IMR-90 (cell line): ENCODE results near the gene ZSCAN5B. TPM values are rescaled to one million over a fixed set of nuclear protein-coding genes. Genes with fewer than 3 reads are reported as not detected.

ENCODE experiments used
- ATAC-seq: fragments of 200-7000 bp; cut with Tn5 transposase; 2 replicates; pipeline ENCODE4 v1.9.1; 2020; ENCODE audit warnings: low read depth, mild to moderate bottlenecking, moderate library complexity
- BruUV-seq: library from RNA; stranded (reverse); fragments of 400-500 nt; replicated peaks from 2 replicates; lab custom pipeline; 2021; lab: Mats Ljungman, UMichigan
- CTCF ChIA-PET: fragments of 300-600 bp; formaldehyde crosslinking; extraction: SDS; loops from one replicate; lab custom pipeline; 2021; ENCODE audit warnings: antibody characterized with exemption; lab: Yijun Ruan, JAX
- POLR2A ChIA-PET: fragments of 300-600 bp; sonication (Branson Sonifier 250); formaldehyde crosslinking; loops from one replicate; lab custom pipeline; 2022; ENCODE audit warnings: antibody characterized with exemption; ENCODE audit not compliant: unreplicated experiment; lab: Charles Lee
- DNase-seq: peaks from one replicate; pipeline ENCODE4 v3.0.0; 2013
- H2AFZ ChIP-seq: replicated peaks from 2 replicates; pipeline ENCODE3; 2013; ENCODE audit warnings: low read length, mild to moderate bottlenecking; ENCODE audit not compliant: poor library complexity
- H2AK5ac ChIP-seq: 2 replicates; pipeline ENCODE4 v1.6.1; 2013; ENCODE audit warnings: low read depth, low read length, inconsistent platforms
- H2AK9ac ChIP-seq: replicated peaks from 2 replicates; pipeline ENCODE3; 2013; ENCODE audit warnings: mild to moderate bottlenecking, low read depth, low read length, moderate library complexity; ENCODE audit not compliant: poor library complexity
- H2BK120ac ChIP-seq: 2 replicates; pipeline ENCODE4 v1.6.1; 2013; ENCODE audit warnings: low read depth, low read length, inconsistent platforms
- H2BK15ac ChIP-seq: 3 replicates; pipeline ENCODE4 v1.6.1; 2013; ENCODE audit warnings: low read depth, low read length, inconsistent platforms
- H2BK20ac ChIP-seq: 2 replicates; pipeline ENCODE4 v1.6.1; 2013; ENCODE audit warnings: low read depth, mild to moderate bottlenecking, inconsistent platforms, low read length, moderate library complexity
- H2BK5ac ChIP-seq: 2 replicates; pipeline ENCODE4 v1.6.1; 2013; ENCODE audit warnings: mild to moderate bottlenecking, low read depth, low read length, inconsistent platforms; ENCODE audit not compliant: poor library complexity, severe bottlenecking
- H3K14ac ChIP-seq: replicated peaks from 2 replicates; pipeline ENCODE4 v1.6.1; 2013; ENCODE audit warnings: low read depth, low read length, inconsistent platforms
- H3K18ac ChIP-seq: 2 replicates; pipeline ENCODE4 v1.6.1; 2013; ENCODE audit warnings: low read depth, low read length, control low read depth
- H3K23ac ChIP-seq: 2 replicates; pipeline ENCODE4 v1.6.1; 2013; ENCODE audit warnings: low read depth, low read length, inconsistent platforms
- H3K27ac ChIP-seq: 2 replicates; pipeline ENCODE4 v1.5.1; 2013; ENCODE audit warnings: mild to moderate bottlenecking, control low read depth, low read length; ENCODE audit not compliant: insufficient read depth
- H3K27me3 ChIP-seq: 2 replicates; pipeline ENCODE4 v1.6.1; 2013; ENCODE audit warnings: low read length; ENCODE audit not compliant: control insufficient read depth, insufficient read depth
- H3K36me3 ChIP-seq: 2 replicates; pipeline ENCODE4 v1.6.1; 2013; ENCODE audit warnings: low read length, mixed read lengths; ENCODE audit not compliant: control insufficient read depth, insufficient read depth
- H3K4ac ChIP-seq: 2 replicates; pipeline ENCODE4 v1.6.1; 2013; ENCODE audit warnings: low read depth, low read length, inconsistent platforms
- H3K4me1 ChIP-seq: 2 replicates; pipeline ENCODE4 v1.6.1; 2013; ENCODE audit warnings: low read length, mixed read lengths; ENCODE audit not compliant: control insufficient read depth, insufficient read depth
- H3K4me2 ChIP-seq: 2 replicates; pipeline ENCODE4 v1.6.1; 2013; ENCODE audit warnings: low read depth, mild to moderate bottlenecking, control low read depth, low read length, moderate library complexity
- H3K4me3 ChIP-seq: 2 replicates; pipeline ENCODE4 v1.5.1; 2013; ENCODE audit warnings: low read depth, mild to moderate bottlenecking, control low read depth, low read length, moderate library complexity; ENCODE audit not compliant: insufficient read depth
- H3K56ac ChIP-seq: 2 replicates; pipeline ENCODE4 v1.6.1; 2013; ENCODE audit warnings: low read length, inconsistent platforms; ENCODE audit not compliant: insufficient read depth; ENCODE audit errors: extremely low read depth
- H3K79me1 ChIP-seq, 2 experiments: 2 replicates each; pipeline ENCODE4 v1.6.1; 2013; ENCODE audit warnings: low read length in 2 of 2, inconsistent platforms in 1 of 2, low read depth in 1 of 2
- H3K9ac ChIP-seq: 2 replicates; pipeline ENCODE4 v1.6.1; 2013; ENCODE audit warnings: low read depth, low read length, control low read depth
- H3K9me1 ChIP-seq: 2 replicates; pipeline ENCODE4 v1.6.1; 2013; ENCODE audit warnings: low read length, inconsistent platforms; ENCODE audit not compliant: insufficient read depth
- H3K9me3 ChIP-seq: 2 replicates; pipeline ENCODE4 v1.6.1; 2013; ENCODE audit warnings: low read length; ENCODE audit not compliant: control insufficient read depth, insufficient read depth
- H4K20me1 ChIP-seq: 2 replicates; pipeline ENCODE4 v1.6.1; 2013; ENCODE audit warnings: low read length, inconsistent platforms; ENCODE audit not compliant: insufficient read depth
- H4K5ac ChIP-seq: 2 replicates; pipeline ENCODE4 v1.6.1; 2013; ENCODE audit warnings: mild to moderate bottlenecking, low read depth, low read length, control low read depth
- H4K8ac ChIP-seq, 2 experiments: 2 replicates each; pipeline ENCODE4 v1.6.1; 2013; ENCODE audit warnings: low read depth in 2 of 2, low read length in 2 of 2, control low read depth in 1 of 2, inconsistent platforms in 1 of 2
- H4K91ac ChIP-seq: 2 replicates; pipeline ENCODE4 v1.6.1; 2013; ENCODE audit warnings: low read depth, low read length, inconsistent platforms; ENCODE audit not compliant: insufficient read depth
- BHLHE40 ChIP-seq: fragments of 150-350 bp; IDR thresholded peaks from 2 replicates; pipeline ENCODE4 v1.6.1; 2016; ENCODE audit warnings: mild to moderate bottlenecking, low read depth, low read length
- CHD1 ChIP-seq: IDR thresholded peaks from 2 replicates; pipeline ENCODE4 v1.6.1; 2012; ENCODE audit warnings: low read depth, low read length, improper control_type of control experiment
- FOS ChIP-seq: fragments of 150-350 bp; IDR thresholded peaks from 2 replicates; pipeline ENCODE4 v1.6.1; 2016; ENCODE audit warnings: low read depth, low read length
- MAFK ChIP-seq: IDR thresholded peaks from 2 replicates; pipeline ENCODE4 v1.6.1; 2012; ENCODE audit warnings: low read depth, low read length, improper control_type of control experiment
- MXI1 ChIP-seq: IDR thresholded peaks from 2 replicates; pipeline ENCODE4 v1.6.1; 2012; ENCODE audit warnings: low read depth, mild to moderate bottlenecking, low read length, moderate library complexity, borderline replicate concordance
- NFE2L2 ChIP-seq: fragments of 150-350 bp; IDR thresholded peaks from 2 replicates; pipeline ENCODE4 v1.6.1; 2016; ENCODE audit warnings: low read depth, mild to moderate bottlenecking, low read length
- RAD21 ChIP-seq: IDR thresholded peaks from 2 replicates; pipeline ENCODE4 v1.6.1; 2012; ENCODE audit warnings: low read length, improper control_type of control experiment
- WGBS, 2 experiments: methylation state at CpG; one replicate each; pipeline versions ENCODE4 v1.1.5 to v1.1.7; 2013; ENCODE audit warnings: missing lambda C conversion rate in 2 of 2; ENCODE audit not compliant: insufficient read length in 1 of 2; ENCODE audit errors: extremely low coverage in 2 of 2; 5-methylcytosine and 5-hydroxymethylcytosine counted together
- dilution Hi-C: fragments of 300-500 bp; cut with HindIII; formaldehyde crosslinking; loops from one replicate; pipeline ENCODE4 v1.14.3; 2018; ENCODE audit warnings: low sequenced_read_pairs; ENCODE audit not compliant: unreplicated experiment
- in situ Hi-C: fragments of 300-500 bp; cut with MboI; formaldehyde crosslinking; loops from 3 replicates; pipeline ENCODE4 v1.14.3; 2019; ENCODE audit warnings: low sequenced_read_pairs, inconsistent platforms, mixed read lengths
- intact Hi-C: fragments of 100-400 bp; cut with micrococcal nuclease; formaldehyde crosslinking; loops from 2 replicates; pipeline ENCODE4 v1.10.0; 2022
- polyA plus RNA-seq, 3 experiments: library from polyadenylated mRNA; depleted of rRNA; stranded (reverse); fragments of >200 nt; gene quantifications; 2 replicates each; pipeline ENCODE4 v1.2.3, GENCODE V29; 2012; ENCODE audit warnings: low replicate concordance in 1 of 3
- total RNA-seq: library from RNA; depleted of rRNA; stranded (reverse); fragments of >200 nt; gene quantifications from 2 replicates; pipeline ENCODE4 v1.2.3, GENCODE V29; 2012
- TF ChIP-seq, protein P1 (sequence below): fragments of 150-350 bp; IDR thresholded peaks from 2 replicates; pipeline ENCODE4 v1.6.1; 2017; ENCODE audit warnings: mild to moderate bottlenecking, antibody characterized with exemption, low read length, low read depth
- TF ChIP-seq, protein P2 (sequence below): fragments of 150-350 bp; IDR thresholded peaks from 2 replicates; pipeline ENCODE4 v1.6.1; 2016; ENCODE audit warnings: low read depth, mild to moderate bottlenecking, low read length, moderate library complexity, borderline replicate concordance

The ZSCAN5B gene
- total and polyA plus RNA-seq, 2 of the 4 experiments (the other 2 are of a cell fraction) = not detected

DNA sequence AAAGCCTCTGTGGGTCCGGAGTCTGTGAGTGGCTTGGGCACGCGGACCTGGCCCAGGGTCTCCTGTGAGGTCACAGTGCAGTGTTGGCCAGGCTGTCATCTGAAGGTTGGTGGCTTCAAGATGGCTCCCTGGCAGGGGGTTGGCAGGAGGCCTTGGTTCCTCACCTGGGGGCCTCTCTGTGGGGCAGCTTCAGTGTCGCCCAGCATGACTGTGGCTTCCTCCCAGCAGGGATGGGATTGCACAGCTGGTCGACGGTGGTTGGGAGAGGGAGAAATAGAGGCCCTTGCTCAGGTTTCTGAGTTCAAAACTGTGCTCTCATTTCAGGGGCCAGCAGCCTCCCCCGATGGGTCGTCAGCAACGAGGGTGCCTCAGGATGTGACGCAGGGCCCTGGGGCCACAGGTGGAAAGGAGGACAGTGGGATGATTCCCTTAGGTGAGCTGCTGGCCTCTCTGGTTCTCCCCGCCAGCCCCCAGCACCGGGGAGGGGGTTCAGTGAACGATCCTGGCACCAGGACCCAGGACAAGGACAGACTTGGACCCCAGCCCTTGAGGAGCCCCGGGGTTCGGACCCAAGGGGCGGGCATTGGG, 39.3 kb downstream of the ZSCAN5B start:
- H4K91ac ChIP-seq = no peak overlapping the region
- no peak overlapping the region for H4K8ac ChIP-seq
- 85% methylated on average over 4 of the region's 16 CpGs; no CpG with 5 or more reads in 1 of the 2 experiments for whole genome bisulfite sequencing, 2 experiments
- TF ChIP-seq CHD1 (no peak), FOS (no peak), MXI1 (no peak), MAFK (no peak), RAD21 (no peak), NFE2L2 (no peak), BHLHE40 (no peak)
- TF ChIP-seq, protein P1, sequence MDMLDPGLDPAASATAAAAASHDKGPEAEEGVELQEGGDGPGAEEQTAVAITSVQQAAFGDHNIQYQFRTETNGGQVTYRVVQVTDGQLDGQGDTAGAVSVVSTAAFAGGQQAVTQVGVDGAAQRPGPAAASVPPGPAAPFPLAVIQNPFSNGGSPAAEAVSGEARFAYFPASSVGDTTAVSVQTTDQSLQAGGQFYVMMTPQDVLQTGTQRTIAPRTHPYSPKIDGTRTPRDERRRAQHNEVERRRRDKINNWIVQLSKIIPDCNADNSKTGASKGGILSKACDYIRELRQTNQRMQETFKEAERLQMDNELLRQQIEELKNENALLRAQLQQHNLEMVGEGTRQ = no peak
- TF ChIP-seq, protein P2, sequence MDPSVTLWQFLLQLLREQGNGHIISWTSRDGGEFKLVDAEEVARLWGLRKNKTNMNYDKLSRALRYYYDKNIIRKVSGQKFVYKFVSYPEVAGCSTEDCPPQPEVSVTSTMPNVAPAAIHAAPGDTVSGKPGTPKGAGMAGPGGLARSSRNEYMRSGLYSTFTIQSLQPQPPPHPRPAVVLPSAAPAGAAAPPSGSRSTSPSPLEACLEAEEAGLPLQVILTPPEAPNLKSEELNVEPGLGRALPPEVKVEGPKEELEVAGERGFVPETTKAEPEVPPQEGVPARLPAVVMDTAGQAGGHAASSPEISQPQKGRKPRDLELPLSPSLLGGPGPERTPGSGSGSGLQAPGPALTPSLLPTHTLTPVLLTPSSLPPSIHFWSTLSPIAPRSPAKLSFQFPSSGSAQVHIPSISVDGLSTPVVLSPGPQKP = no peak
- H3K4me3 ChIP-seq = no peak overlapping the region
- H4K5ac ChIP-seq = no peak overlapping the region
- H3K79me1 ChIP-seq = peaks cover 4 to 8% of the 10 kb centered on the region in 2 experiments; a peak in 1 of 4 replicates
- 0 out of 2 replicates have a peak, but pooled peaks cover 10% of the 10 kb centered on the region for H4K20me1 ChIP-seq
- H3K9me3 ChIP-seq = no peaks in the 10 kb centered on the region
- DNase-seq (no peak), ATAC-seq (no peak)
- H2AFZ ChIP-seq = no peak overlapping the region
- no peak overlapping the region for H2BK120ac ChIP-seq
- H3K4me1 ChIP-seq = no peaks in the 10 kb centered on the region; the same call in 1 of the 2 replicates
- H3K4ac ChIP-seq = no peak overlapping the region
- H3K4me2 ChIP-seq = no peak overlapping the region
- no TSS peak for BruUV-seq
- no peaks in the 10 kb centered on the region for H3K27me3 ChIP-seq
- peaks cover 39% of the 10 kb centered on the region for H3K36me3 ChIP-seq
- H3K27ac ChIP-seq = no peak overlapping the region
- intact Hi-C loops (no loop called here), in situ Hi-C loops (no loop called here), dilution Hi-C loops (no loop called here)
- H2BK15ac ChIP-seq = no peak overlapping the region
- peaks cover 1% of the 10 kb centered on the region; the same call in 1 of the 2 replicates for H3K9me1 ChIP-seq
- no peak overlapping the region for H2AK9ac ChIP-seq
- no peak overlapping the region for H3K18ac ChIP-seq
- no peak overlapping the region for H3K9ac ChIP-seq
- no peak overlapping the region for H2BK5ac ChIP-seq
- POLR2A ChIA-PET = no interaction called here
- H2BK20ac ChIP-seq = no peak overlapping the region
- no peak overlapping the region for H3K14ac ChIP-seq
- CTCF ChIA-PET = no interaction called here
- no peak overlapping the region for H3K56ac ChIP-seq
- no peak overlapping the region for H3K23ac ChIP-seq
- H2AK5ac ChIP-seq = no peak overlapping the region
